Loucy (cell line): ENCODE measurements around the gene OR2H2.

ENCODE experiments used
- H2AFZ ChIP-seq: fragments of 200-600 bp; sonication (generic); 2 replicates; pipeline ENCODE4 v1.6.0; 2016; ENCODE audit warnings: antibody characterized with exemption, mild to moderate bottlenecking, low read length, moderate library complexity
- H3F3A ChIP-seq: fragments of 200-600 bp; 2 replicates; pipeline ENCODE4 v1.6.0; 2016; ENCODE audit warnings: antibody characterized with exemption, low read depth, mild to moderate bottlenecking
- H3K27me3 ChIP-seq: fragments of 200-600 bp; sonication (generic); 2 replicates; pipeline ENCODE4 v1.6.1; 2014; ENCODE audit warnings: low read length, mild to moderate bottlenecking; ENCODE audit not compliant: insufficient read depth, poor library complexity, severe bottlenecking
- H3K36me3 ChIP-seq: fragments of 200-600 bp; sonication (generic); 2 replicates; pipeline ENCODE4 v1.6.1; 2016; ENCODE audit warnings: low read length; ENCODE audit not compliant: insufficient read depth
- H3K4me1 ChIP-seq: fragments of 200-600 bp; sonication (generic); 2 replicates; pipeline ENCODE4 v1.5.1; 2014; ENCODE audit warnings: low read length, mild to moderate bottlenecking; ENCODE audit not compliant: insufficient read depth, poor library complexity, severe bottlenecking
- H3K4me2 ChIP-seq: fragments of 200-600 bp; sonication (generic); 2 replicates; pipeline ENCODE4 v1.6.0; 2014; ENCODE audit warnings: antibody characterized with exemption, low read length, low read depth, mild to moderate bottlenecking; ENCODE audit not compliant: poor library complexity, severe bottlenecking
- H3K4me3 ChIP-seq: fragments of 200-600 bp; sonication (generic); 2 replicates; pipeline ENCODE4 v1.5.1; 2014; ENCODE audit warnings: low read length, mild to moderate bottlenecking, mixed read lengths; ENCODE audit not compliant: poor library complexity, severe bottlenecking
- H3K79me2 ChIP-seq: fragments of 200-600 bp; sonication (generic); 2 replicates; pipeline ENCODE4 v1.6.1; 2014; ENCODE audit warnings: low read length; ENCODE audit not compliant: insufficient read depth
- H3K9ac ChIP-seq: fragments of 200-600 bp; sonication (generic); 2 replicates; pipeline ENCODE4 v1.6.0; 2014; ENCODE audit warnings: mild to moderate bottlenecking, low read depth, low read length, moderate library complexity; ENCODE audit not compliant: poor library complexity, severe bottlenecking
- H3K9me2 ChIP-seq: fragments of 200-600 bp; sonication (generic); replicated peaks from 2 replicates; pipeline ENCODE4 v1.6.1; 2016; ENCODE audit warnings: low read depth, low read length, mixed read lengths
- H3K9me3 ChIP-seq: fragments of 200-600 bp; sonication (generic); 2 replicates; pipeline ENCODE4 v1.6.1; 2014; ENCODE audit warnings: mild to moderate bottlenecking, antibody characterized with exemption, low read length, low read depth; ENCODE audit not compliant: insufficient read depth
- H4K20me1 ChIP-seq: fragments of 200-600 bp; sonication (generic); 2 replicates; pipeline ENCODE4 v1.6.0; 2014; ENCODE audit warnings: antibody characterized with exemption, low read length, mild to moderate bottlenecking; ENCODE audit not compliant: insufficient read depth, poor library complexity, severe bottlenecking
- CTCF ChIP-seq: fragments of 200-600 bp; sonication (generic); conservative IDR thresholded peaks from 2 replicates; pipeline ENCODE4 v1.5.1; 2014; ENCODE audit warnings: mild to moderate bottlenecking, antibody characterized with exemption, low read length
- EZH2phosphoT487 ChIP-seq: fragments of 200-600 bp; IDR thresholded peaks from 2 replicates; pipeline ENCODE4 v1.6.1; 2018; ENCODE audit warnings: antibody characterized with exemption, mild to moderate bottlenecking, moderate library complexity, borderline replicate concordance

OR2H2 gene

GRCh38 chr6:29590218-29590808 lies 5.4 kb downstream of the OR2H2 start:
- no peaks in the 10 kb centered on the region for H3K9me2 ChIP-seq
- H3K4me1 ChIP-seq, result no peaks in the 10 kb centered on the region
- no peaks in the 10 kb centered on the region for H3F3A ChIP-seq
- H3K36me3 ChIP-seq, result no peaks in the 10 kb centered on the region
- H3K9ac ChIP-seq, result no peak overlapping the region
- H2AFZ ChIP-seq, result no peak overlapping the region
- H3K79me2 ChIP-seq, result no peaks in the 10 kb centered on the region
- no peak overlapping the region for H3K4me2 ChIP-seq
- no peaks in the 10 kb centered on the region for H3K9me3 ChIP-seq
- TF ChIP-seq CTCF, result no peak
- TF ChIP-seq EZH2phosphoT487, result no peak
- no peaks in the 10 kb centered on the region for H4K20me1 ChIP-seq
- no peaks in the 10 kb centered on the region for H3K27me3 ChIP-seq
- no peak overlapping the region for H3K4me3 ChIP-seq

GRCh38 chr6:29591677-29592076 lies 6.8 kb downstream of the OR2H2 start:
- no peaks in the 10 kb centered on the region for H3K27me3 ChIP-seq

GRCh38 chr6:29593199-29593855 lies 8.4 kb downstream of the OR2H2 start:
- Histone ChIP-seq H3K27me3 (no peaks in the 10 kb centered on the region), H3K36me3 (no peaks in the 10 kb centered on the region), H3K9me3 (no peaks in the 10 kb centered on the region), H3K4me2 (no peak overlapping the region), H4K20me1 (no peaks in the 10 kb centered on the region), H3K4me3 (no peak overlapping the region), H3F3A (no peaks in the 10 kb centered on the region), H3K4me1 (no peaks in the 10 kb centered on the region), H3K9ac (no peak overlapping the region), H3K79me2 (no peaks in the 10 kb centered on the region), H3K9me2 (no peaks in the 10 kb centered on the region), H2AFZ (no peak overlapping the region)
- TF ChIP-seq EZH2phosphoT487 (no peak), CTCF (no peak)

More at GRCh38 chr6:29591677-29592076, 6.8 kb downstream of the OR2H2 start:
- no peaks in the 10 kb centered on the region for H3K4me1 ChIP-seq
- no peak overlapping the region for H3K9ac ChIP-seq
- no peaks in the 10 kb centered on the region for H3K36me3 ChIP-seq
- H3F3A ChIP-seq, result no peaks in the 10 kb centered on the region
- no peaks in the 10 kb centered on the region for H3K9me3 ChIP-seq
- no peak overlapping the region for H3K4me3 ChIP-seq
- no peak for TF ChIP-seq CTCF
- TF ChIP-seq EZH2phosphoT487, result no peak
- no peak overlapping the region for H3K4me2 ChIP-seq
- H3K9me2 ChIP-seq, result no peaks in the 10 kb centered on the region
- no peaks in the 10 kb centered on the region for H3K79me2 ChIP-seq
- no peaks in the 10 kb centered on the region for H4K20me1 ChIP-seq
- no peak overlapping the region for H2AFZ ChIP-seq
